Neutrophil (primary cell): ENCODE results near the gene RBBP5.

Experiments used
- H3K27ac ChIP-seq: fragments of 200-600 bp; sonication (generic); 2 replicates; pipeline ENCODE4 v1.5.1; 2016; ENCODE audit warnings: mild to moderate bottlenecking, moderate library complexity
- H3K27me3 ChIP-seq: fragments of 200-600 bp; sonication (generic); 2 replicates; pipeline ENCODE4 v1.6.0; 2016; ENCODE audit warnings: mild to moderate bottlenecking
- H3K36me3 ChIP-seq: fragments of 200-600 bp; sonication (generic); 2 replicates; pipeline ENCODE4 v1.5.1; 2017
- H3K4me1 ChIP-seq, 2 experiments: fragments of 200-600 bp in 1 of 2; sonication (generic) in 1 of 2; 1 replicate in 1 of 2; 2 replicates in 1 of 2; pipeline versions ENCODE4 v1.5.1 to v1.6.1; 2013 to 2016; ENCODE audit warnings: low read depth in 1 of 2, low read length in 1 of 2, mild to moderate bottlenecking in 1 of 2, moderate library complexity in 1 of 2; ENCODE audit not compliant: control insufficient read depth in 1 of 2, insufficient read depth in 1 of 2
- H3K4me3 ChIP-seq, 2 experiments: fragments of 200-600 bp in 1 of 2; sonication (generic) in 1 of 2; 1 replicate in 1 of 2; 2 replicates in 1 of 2; pipeline ENCODE4 v1.5.1; 2013 to 2016; ENCODE audit warnings: low read depth in 1 of 2, low read length in 1 of 2, mild to moderate bottlenecking in 1 of 2, moderate library complexity in 1 of 2
- H3K9me3 ChIP-seq: fragments of 200-600 bp; sonication (generic); 2 replicates; pipeline ENCODE4 v1.5.1; 2016
- CTCF ChIP-seq: fragments of 200-600 bp; sonication (generic); IDR thresholded peaks from 2 replicates; pipeline ENCODE4 v1.5.1; 2016; ENCODE audit warnings: antibody characterized with exemption

RBBP5 gene

DNA sequence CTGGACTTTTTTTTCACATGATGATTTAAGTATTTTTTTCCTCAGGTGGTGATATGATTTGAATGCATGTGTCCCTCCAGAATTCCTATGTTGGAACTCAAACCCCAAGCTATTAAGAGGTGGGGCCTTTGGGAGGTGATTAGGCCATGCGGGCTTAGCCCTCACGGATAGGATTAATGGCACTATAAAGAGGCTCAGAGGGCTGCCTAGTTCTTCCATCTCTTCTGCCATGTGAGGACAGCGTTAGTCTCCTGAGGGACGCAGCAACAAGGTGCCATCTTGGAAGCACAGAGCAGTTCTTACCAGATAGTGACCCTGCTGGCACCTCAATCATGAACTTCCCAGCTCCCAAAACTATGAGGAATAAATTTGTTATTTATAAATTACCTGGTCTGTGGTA lies 18.3 kb upstream of the RBBP5 start:
- no peak overlapping the region for H3K4me3 ChIP-seq
- no peaks in the 10 kb centered on the region for H3K27me3 ChIP-seq
- H3K9me3 ChIP-seq = no peaks in the 10 kb centered on the region
- H3K4me1 ChIP-seq = peaks cover 3 to 11% of the 10 kb centered on the region in 2 experiments
- peaks cover 10% of the 10 kb centered on the region for H3K36me3 ChIP-seq
- no peak overlapping the region for H3K27ac ChIP-seq
- TF ChIP-seq CTCF = no peak

GRCh38 chr1:205137901-205138300 lies 16.1 kb upstream of the RBBP5 start:
- Histone ChIP-seq H3K4me1 (peaks cover 3 to 11% of the 10 kb centered on the region in 2 experiments), H3K36me3 (no peaks in the 10 kb centered on the region), H3K27ac (no peak overlapping the region), H3K27me3 (no peaks in the 10 kb centered on the region), H3K4me3 (no peak overlapping the region), H3K9me3 (no peaks in the 10 kb centered on the region)
- no peak for TF ChIP-seq CTCF

DNA sequence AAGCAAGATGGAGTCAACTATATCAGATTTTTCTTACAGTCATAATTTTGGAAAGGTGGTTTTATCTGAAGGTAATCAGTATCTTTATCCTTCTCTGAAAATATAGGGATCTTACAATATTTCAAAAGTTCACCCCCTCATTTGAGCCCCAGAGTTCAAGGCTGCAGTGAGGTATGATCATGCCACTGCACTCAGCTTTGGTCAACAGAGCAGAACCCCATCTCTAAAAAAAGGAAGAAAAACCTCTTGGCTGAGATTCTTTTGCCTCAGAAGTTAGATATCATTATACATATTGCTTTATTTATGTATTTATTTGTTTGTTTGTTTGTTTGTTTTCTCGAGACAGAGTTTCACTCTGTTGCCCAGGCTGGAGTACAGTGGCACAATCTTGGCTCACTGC lies 11.5 kb upstream of the RBBP5 start:
- no peak overlapping the region for H3K4me3 ChIP-seq
- no peaks in the 10 kb centered on the region for H3K9me3 ChIP-seq
- H3K27me3 ChIP-seq = no peaks in the 10 kb centered on the region
- no peak for TF ChIP-seq CTCF
- H3K4me1 ChIP-seq = no peaks in the 10 kb centered on the region
- H3K27ac ChIP-seq = no peak overlapping the region
- no peaks in the 10 kb centered on the region for H3K36me3 ChIP-seq

- no peaks in the 10 kb centered on the region for H3K27me3 ChIP-seq
These were observed 7.8 kb upstream of the RBBP5 start for GRCh38 chr1:205129447-205130029.

GRCh38 chr1:205128050-205128449 lies 6.3 kb upstream of the RBBP5 start:
- Histone ChIP-seq H3K4me3 (no peak overlapping the region), H3K36me3 (no peaks in the 10 kb centered on the region), H3K4me1 (peaks cover 12 to 15% of the 10 kb centered on the region in 2 experiments), H3K9me3 (no peaks in the 10 kb centered on the region), H3K27ac (peak overlapping the region; percentile 64), H3K27me3 (no peaks in the 10 kb centered on the region)
- no peak for TF ChIP-seq CTCF

More at GRCh38 chr1:205129447-205130029, 7.8 kb upstream of the RBBP5 start:
- no peak for TF ChIP-seq CTCF
- Histone ChIP-seq H3K27ac (no peak overlapping the region), H3K4me1 (peaks cover 11 to 12% of the 10 kb centered on the region in 2 experiments), H3K4me3 (no peak overlapping the region), H3K36me3 (no peaks in the 10 kb centered on the region), H3K9me3 (no peaks in the 10 kb centered on the region)
